GM21360 (cell line): ENCODE data around the gene PSMG3.
A peak's percentile ranks its signal among the peaks of the same experiment; 100 is the strongest.

Experiments used
- ATAC-seq: cut with Tn5 transposase; IDR thresholded peaks from one replicate; pipeline ENCODE4 v1.9.1; 2021; ENCODE audit warnings: mild to moderate bottlenecking, moderate library complexity; ENCODE audit not compliant: unreplicated experiment

Gene PSMG3

GRCh38 chr7:1569833-1570632 lies at the start of gene PSMG3:
PSMG3 (minus strand) TSS chr7:1570032; CDS start chr7:1569339, 693 bp downstream.
- peak; percentile 74 for ATAC-seq

GRCh38 chr7:1618475-1618874 lies 48.6 kb upstream of the PSMG3 start:
- ATAC-seq: no peak

- ATAC-seq: no peak
These were observed 48.1 kb upstream of the PSMG3 start for GRCh38 chr7:1617957-1618356.

GRCh38 chr7:1616741-1617140 lies 46.9 kb upstream of the PSMG3 start:
- no peak for ATAC-seq

GRCh38 chr7:1611708-1612241 lies 41.9 kb upstream of the PSMG3 start:
- ATAC-seq: no peak

GRCh38 chr7:1610678-1611302 lies 41.0 kb upstream of the PSMG3 start:
- ATAC-seq: no peak

- ATAC-seq: no peak
These were observed 40.3 kb upstream of the PSMG3 start for GRCh38 chr7:1610013-1610677.

GRCh38 chr7:1609023-1609422 lies 39.2 kb upstream of the PSMG3 start:
- ATAC-seq: no peak

GRCh38 chr7:1608318-1608717 lies 38.5 kb upstream of the PSMG3 start:
- ATAC-seq: no peak

- no peak for ATAC-seq
These were observed 37.9 kb upstream of the PSMG3 start for GRCh38 chr7:1607696-1608095.

GRCh38 chr7:1607001-1607400 lies 37.2 kb upstream of the PSMG3 start:
- no peak for ATAC-seq

GRCh38 chr7:1604383-1604782 lies 34.6 kb upstream of the PSMG3 start:
- ATAC-seq: no peak

- no peak for ATAC-seq
These were observed 33.8 kb upstream of the PSMG3 start for GRCh38 chr7:1603346-1604225.

- ATAC-seq: no peak
These were observed 32.6 kb upstream of the PSMG3 start for GRCh38 chr7:1602386-1602785.

GRCh38 chr7:1601956-1602355 lies 32.1 kb upstream of the PSMG3 start:
- no peak for ATAC-seq

GRCh38 chr7:1599640-1600395 lies 30.0 kb upstream of the PSMG3 start:
- ATAC-seq: no peak

- ATAC-seq: no peak
These were observed 29.3 kb upstream of the PSMG3 start for GRCh38 chr7:1598961-1599639.

- no peak for ATAC-seq
These were observed 28.5 kb upstream of the PSMG3 start for GRCh38 chr7:1598286-1598685.

GRCh38 chr7:1597791-1598190 lies 28.0 kb upstream of the PSMG3 start:
- ATAC-seq: no peak
